HG03039 (cell line): Measurements from ENCODE around the gene CD300LG.

Experiments used
- ATAC-seq: cut with Tn5 transposase; IDR thresholded peaks from one replicate; pipeline ENCODE4 v1.9.1; 2021; ENCODE audit warnings: mild to moderate bottlenecking, moderate library complexity; ENCODE audit not compliant: unreplicated experiment

Gene CD300LG

DNA sequence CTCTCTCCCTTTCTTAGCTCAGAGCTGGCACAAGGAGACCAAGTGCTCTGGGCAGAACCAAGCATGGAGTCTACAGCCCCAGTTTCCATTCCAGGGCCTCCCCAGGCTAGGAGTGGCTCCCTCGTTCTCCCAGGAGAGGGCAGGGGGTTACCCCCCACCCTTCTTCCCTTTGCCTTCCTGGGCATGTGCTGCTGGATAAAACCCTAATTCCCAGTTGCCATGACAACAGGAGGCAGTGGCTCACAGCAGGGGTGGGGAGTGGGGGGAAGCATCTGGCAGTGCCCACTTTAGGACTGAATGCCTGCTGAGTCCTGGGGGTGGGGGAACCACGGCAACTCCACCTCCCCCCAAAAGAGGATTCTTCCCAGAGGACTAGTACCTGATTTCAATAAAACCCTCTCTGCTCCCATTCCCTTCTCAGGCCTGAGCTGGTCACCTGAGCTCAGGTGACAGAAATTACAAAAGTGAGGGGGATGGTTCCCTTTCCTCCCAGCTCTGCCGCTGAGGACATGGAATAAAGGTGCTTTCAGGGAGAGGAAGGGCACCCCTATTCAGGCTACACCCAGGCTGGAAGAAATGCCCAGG, 58.5 kb downstream of the CD300LG start:
- ATAC-seq = no peak

GRCh38 chr17:43905985-43906852, 59.2 kb downstream of the CD300LG start:
- no peak for ATAC-seq

DNA sequence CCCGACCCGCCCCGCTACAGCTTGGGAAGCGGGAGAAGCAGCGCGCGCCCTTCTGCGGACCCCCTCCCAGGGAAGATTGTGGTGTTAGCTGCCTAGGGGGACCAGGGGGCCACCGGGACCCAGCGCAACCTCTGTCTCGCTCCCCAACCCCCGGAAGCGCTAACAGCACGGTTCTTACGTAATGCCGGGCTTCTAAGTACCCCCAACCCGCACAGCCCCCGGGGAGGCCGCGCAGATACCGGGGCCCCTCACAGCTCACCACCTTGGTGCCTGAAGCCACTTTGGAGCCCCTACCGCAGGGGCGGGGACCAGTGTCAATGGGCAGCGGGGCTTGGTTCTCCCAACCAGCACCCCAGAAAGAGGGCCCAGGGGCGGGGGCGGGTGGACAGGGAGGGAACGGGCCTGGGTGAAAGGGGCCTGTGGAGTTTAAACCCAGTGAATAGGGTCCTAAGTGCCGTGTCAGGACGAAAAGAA, 60.0 kb downstream of the CD300LG start:
- no peak for ATAC-seq

DNA sequence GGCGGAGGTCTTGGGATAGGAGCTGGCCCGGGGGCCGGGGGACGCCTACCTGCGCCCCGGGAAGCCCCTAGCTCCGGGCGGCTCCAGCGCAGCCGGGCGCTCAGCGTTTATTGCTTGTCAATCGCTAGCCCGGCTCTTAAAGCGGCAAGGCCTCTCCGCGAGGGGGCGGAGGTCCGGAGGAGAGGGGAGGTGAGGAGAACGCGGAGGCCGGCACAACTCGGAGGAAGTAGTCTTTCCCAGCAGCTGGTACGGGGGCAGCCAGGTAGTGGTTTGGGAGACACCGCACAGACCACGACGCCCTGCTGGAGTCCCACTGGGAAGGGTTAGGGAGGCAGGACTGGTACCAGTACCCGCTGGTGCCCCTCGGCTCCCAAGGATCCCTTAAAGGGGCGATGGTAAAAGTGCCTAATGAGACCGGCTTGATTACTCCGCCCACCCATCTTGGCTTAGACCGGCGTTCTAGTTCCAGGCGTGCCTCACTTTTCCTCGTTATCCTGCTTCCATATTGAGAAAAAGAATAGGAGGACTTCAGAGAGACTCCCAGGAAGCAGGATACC, 60.5 kb downstream of the CD300LG start, which contains the start of gene MPP2:
MPP2 (minus strand) TSS at position 112 of the 557 bp plus-strand sequence. CDS start 3,076 bp downstream, outside the sequence.
- ATAC-seq = no peak

- no peak for ATAC-seq
Measured at GRCh38 chr17:43907998-43908721, 61.2 kb downstream of the CD300LG start.

DNA sequence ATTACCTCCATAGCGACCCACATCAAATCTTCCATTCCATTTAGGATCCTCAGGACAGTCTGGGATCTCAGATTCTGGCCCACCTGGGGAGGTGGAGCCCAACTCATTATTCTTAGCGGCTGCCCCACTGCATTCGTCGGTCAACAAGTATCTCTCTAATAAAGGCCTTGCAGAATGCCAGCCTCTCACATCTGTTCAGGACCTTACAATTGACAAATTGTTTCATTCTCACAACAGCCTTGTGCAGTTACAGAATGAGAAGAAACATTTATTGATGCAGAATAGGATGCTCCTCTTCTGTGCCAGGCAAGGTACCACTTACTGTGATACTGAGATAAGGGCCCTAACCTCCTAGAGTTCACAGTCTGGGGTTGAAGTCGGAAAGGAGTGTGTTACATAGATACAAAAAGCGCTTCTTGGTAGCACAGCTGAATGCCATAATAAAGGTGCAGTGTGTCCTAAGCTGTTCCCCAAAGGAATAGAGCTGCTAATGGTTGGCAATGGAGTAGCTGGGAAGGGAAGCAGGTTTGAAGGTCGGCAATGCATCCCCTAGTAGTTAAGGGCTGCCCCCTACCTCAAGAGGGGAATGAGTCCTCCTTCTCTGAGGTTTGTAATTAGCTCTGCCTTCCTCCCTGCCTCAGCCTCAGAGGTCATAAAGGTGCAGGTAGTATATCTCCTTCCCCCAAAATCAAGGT, 62.7 kb downstream of the CD300LG start:
- ATAC-seq = no peak

DNA sequence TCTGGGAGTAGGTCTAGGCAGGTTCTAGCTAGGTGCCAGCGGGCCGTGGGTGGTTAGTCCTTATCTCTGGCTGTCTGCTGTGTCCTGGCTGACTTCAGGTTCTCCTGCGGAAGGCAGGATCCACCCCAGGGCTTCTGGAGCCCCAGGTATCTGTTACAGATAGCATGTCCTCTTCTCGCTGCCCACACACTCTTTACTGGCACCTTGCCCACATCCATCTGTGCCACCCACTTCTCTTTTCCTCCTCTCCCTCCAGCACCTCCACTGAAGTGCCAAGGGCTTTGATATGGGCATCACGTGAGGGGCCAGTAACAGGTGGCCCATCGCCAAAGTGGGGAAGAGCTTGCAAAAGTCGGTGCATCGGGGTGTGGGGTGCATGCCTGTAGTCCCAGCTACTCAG, 64.9 kb downstream of the CD300LG start:
- no peak for ATAC-seq

- ATAC-seq = no peak
Measured at GRCh38 chr17:43912635-43913304, 65.8 kb downstream of the CD300LG start.
